HFF-Myc (cell line): Measurements from ENCODE around the gene SYNE1.
"Not testable (repeated sequence)": the region's sequence is repeated elsewhere in the genome, so short reads cannot be mapped to it uniquely, and the experiment has no call there.

ENCODE experiments used
- DNase-seq: peaks from one replicate; pipeline ENCODE4 v3.0.0-alpha.2; 2011; ENCODE audit warnings: low read depth; ENCODE audit errors: extremely low read depth
- H3K4me3 ChIP-seq: replicated peaks from 2 replicates; pipeline ENCODE4 v1.5.1; 2011; ENCODE audit warnings: low read depth, mild to moderate bottlenecking, control low read depth, low read length
- CTCF ChIP-seq: IDR thresholded peaks from 2 replicates; pipeline ENCODE4 v1.5.1; 2012; ENCODE audit warnings: mild to moderate bottlenecking, low read depth, low read length, control low read depth; ENCODE audit errors: missing control alignments

Gene SYNE1

GRCh38 chr6:152572338-152573088 is 64.6 kb downstream of the SYNE1 start:
- H3K4me3 ChIP-seq: no peak overlapping the region
- DNase-seq: no peak
- TF ChIP-seq CTCF: no peak

- no peak overlapping the region for H3K4me3 ChIP-seq
- no peak for TF ChIP-seq CTCF
- DNase-seq: no peak
Observed at GRCh38 chr6:152571943-152572337, 65.2 kb downstream of the SYNE1 start.

GRCh38 chr6:152571089-152571488 is 66.1 kb downstream of the SYNE1 start:
- no peak for TF ChIP-seq CTCF
- no peak overlapping the region for H3K4me3 ChIP-seq
- no peak for DNase-seq

GRCh38 chr6:152566103-152566875 is 70.9 kb downstream of the SYNE1 start:
- no peak for DNase-seq
- TF ChIP-seq CTCF: no peak
- no peak overlapping the region for H3K4me3 ChIP-seq

- TF ChIP-seq CTCF: no peak
- H3K4me3 ChIP-seq: no peak overlapping the region
- no peak for DNase-seq
Observed at GRCh38 chr6:152563177-152563576, 74.0 kb downstream of the SYNE1 start.

- H3K4me3 ChIP-seq, DNase-seq: not testable (repeated sequence)
Observed at GRCh38 chr6:152558798-152559197, 78.4 kb downstream of the SYNE1 start.

- no peak for TF ChIP-seq CTCF
Observed at GRCh38 chr6:152557502-152557901, 79.7 kb downstream of the SYNE1 start.

More at GRCh38 chr6:152557502-152557901, 79.7 kb downstream of the SYNE1 start:
- no peak overlapping the region for H3K4me3 ChIP-seq
- DNase-seq: no peak
